CD1c-positive myeloid dendritic cell (primary cell): Measurements from ENCODE around the gene MYMX.
A peak's percentile ranks its signal among the peaks of the same experiment; 100 is the strongest.

Experiments
- DNase-seq: peaks from one replicate; pipeline ENCODE4 v3.0.0-alpha.2; 2016; ENCODE audit errors: extremely low spot score

Gene MYMX

DNA sequence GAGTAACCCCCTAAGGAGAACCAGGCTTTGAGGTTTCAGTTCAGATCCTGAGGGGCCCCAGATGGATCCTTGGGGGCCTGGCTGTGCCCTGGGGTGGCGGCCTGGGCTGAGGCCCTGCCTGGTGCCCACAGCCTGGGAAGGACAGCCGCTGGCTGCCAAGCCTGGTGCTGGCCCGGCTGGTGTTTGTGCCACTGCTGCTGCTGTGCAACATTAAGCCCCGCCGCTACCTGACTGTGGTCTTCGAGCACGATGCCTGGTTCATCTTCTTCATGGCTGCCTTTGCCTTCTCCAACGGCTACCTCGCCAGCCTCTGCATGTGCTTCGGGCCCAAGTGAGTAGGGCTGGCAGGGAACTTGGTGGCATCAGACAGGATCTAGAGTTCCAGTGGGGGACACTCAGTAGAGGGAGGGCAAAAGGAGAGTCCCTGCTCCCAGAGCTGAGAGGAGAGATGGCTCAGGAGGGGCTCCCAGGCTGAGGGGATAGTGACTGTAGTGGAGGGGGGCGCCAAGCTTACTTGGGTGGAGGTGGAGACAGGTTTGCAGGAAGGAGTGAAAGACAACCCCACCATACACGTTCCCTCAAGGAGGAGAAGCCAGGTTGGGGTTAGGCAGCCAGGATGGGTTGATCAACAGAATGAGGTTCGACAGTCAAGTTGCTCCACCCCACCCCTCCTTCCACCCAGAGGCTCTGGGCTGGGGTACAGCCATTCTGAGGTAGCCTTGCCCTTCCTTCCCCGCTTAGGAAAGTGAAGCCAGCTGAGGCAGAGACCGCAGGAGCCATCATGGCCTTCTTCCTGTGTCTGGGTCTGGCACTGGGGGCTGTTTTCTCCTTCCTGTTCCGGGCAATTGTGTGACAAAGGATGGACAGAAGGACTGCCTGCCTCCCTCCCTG, 16.2 kb downstream of the MYMX start:
- peak; percentile 21 for DNase-seq

DNA sequence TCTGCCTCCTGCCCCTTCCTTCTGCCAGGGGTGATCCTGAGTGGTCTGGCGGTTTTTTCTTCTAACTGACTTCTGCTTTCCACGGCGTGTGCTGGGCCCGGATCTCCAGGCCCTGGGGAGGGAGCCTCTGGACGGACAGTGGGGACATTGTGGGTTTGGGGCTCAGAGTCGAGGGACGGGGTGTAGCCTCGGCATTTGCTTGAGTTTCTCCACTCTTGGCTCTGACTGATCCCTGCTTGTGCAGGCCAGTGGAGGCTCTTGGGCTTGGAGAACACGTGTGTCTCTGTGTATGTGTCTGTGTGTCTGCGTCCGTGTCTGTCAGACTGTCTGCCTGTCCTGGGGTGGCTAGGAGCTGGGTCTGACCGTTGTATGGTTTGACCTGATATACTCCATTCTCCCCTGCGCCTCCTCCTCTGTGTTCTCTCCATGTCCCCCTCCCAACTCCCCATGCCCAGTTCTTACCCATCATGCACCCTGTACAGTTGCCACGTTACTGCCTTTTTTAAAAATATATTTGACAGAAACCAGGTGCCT, 16.9 kb downstream of the MYMX start:
- no peak for DNase-seq

DNA sequence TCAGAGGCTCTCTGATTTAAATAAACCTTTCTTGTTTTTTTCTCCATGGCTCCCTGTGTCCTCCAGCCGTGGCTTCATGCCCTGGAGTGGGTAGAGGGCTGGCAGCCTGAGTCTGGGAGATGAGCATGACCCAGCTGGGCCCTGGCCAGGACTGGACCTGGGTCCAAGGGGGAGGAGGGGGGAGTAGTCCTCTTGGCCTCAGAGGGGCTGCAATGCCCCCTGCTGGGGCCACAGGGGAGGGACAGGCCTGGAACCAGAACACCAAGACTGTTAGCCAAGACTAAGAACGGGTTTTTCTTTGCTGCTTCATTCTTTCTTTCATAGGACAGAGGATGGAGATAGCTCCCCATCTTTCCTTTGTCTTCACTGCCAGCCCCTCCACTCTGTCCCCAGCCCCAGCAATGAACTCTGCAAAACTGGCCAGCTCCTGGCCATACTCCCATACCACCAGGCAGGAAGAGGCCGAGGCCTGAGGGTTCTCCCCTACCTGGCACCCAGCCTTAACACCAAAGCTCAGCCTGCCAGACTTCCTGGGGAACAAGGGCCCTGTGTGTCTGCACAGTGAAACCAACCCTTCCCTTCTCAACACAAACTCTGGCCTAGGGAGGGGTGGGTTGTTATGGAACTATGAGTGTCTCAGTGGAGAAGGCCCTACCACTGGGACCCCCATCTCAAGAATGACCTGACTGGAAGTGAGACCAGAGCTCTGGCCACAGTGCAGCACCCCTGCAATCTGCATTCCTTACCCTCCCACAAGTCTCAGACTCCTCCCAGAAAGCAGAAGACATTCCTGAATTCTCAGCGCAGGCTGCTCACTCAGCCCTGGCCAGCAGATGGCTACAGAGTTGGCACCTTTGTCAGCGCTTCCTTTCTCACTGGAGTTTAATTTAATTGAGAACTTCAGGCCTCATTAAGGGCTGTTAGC, 17.6 kb downstream of the MYMX start:
- DNase-seq, result peak; percentile 55

DNA sequence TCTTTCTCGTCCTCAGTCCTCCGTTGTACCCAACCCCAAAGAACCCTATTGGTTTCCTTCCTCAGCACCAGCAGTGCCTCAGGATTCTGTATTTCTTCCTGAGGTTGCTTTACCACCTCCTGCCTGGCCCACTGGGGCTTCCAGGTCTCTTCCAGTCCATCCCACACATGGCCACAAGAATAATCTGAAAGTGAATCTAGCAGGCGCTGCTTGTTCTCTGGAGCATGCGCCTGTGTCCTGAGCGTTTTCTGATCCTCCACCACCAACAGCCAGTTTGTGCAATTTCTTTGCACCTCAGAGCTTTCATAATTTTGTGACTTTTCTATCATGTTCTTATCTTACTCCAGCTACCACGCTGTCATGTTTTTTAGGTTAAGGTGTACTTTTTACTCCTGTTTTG, 18.5 kb downstream of the MYMX start:
- no peak for DNase-seq

DNA sequence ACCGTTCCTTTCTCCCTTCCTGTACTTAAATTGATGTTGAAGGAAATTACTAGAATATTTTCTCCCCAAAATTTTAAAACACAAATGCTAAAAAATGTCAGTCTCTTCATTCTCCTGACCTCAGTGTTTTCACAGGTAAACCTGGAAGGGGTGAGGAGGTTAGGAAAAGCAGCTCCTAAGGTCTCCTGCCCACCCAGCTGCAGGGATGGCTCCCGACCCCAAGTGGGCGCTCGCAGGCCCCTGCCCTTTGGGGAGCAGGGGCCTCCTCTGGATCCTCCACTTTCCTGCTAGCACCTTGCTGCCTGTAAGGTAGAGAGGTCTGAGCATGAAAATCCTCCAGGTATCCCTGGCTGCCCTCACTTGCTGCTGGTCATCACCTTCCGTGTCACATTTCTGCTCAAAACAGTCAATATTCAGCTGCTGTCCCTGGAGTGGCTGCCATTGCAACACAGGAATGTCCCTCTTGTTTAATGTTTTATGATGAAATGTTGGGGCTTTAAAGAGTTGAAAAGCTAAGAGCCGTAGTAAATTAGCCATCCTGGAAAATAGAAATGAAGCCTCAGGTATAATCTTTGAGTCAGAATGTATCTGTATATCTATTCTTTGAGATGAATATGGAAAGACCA, 19.3 kb downstream of the MYMX start:
- DNase-seq, result no peak

DNA sequence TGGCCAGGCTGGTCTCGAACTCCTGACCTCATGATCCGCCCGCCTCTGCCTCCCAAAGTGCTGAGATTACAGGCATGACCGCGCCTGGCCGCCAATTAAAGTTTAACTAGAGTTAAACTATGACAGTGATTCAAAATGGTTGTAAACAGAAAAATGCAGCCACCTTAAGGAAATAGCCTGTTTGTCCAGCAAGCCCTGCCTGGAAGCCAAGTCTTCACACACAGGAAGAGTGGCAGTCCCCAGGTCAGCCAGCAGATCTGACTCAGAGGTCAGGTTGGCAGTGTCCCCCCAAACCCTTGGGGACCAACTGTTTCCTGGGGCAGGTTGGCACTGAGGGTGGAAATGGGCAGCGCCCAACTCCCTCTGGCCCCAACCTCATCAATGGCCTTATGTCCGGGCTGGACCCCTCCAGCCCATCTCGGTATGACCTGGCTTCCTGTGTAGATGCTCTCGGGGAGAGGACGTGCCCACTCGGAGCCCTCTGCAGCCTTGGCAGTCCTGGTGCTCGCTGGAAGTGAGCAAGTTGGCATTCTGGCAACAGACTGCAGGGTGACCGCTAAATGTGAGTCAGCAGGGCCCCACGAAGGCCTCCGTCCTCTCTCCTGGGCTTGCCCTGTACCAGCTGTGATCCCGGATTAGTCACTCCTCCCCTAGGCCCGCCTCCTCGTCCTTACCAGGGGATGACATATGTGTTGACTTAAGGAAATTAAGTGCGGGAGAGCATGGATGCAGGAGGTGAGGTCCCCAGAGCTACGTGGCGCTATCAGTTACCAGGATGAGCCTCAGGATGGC, 20.5 kb downstream of the MYMX start:
- DNase-seq, result peak; percentile 92

DNA sequence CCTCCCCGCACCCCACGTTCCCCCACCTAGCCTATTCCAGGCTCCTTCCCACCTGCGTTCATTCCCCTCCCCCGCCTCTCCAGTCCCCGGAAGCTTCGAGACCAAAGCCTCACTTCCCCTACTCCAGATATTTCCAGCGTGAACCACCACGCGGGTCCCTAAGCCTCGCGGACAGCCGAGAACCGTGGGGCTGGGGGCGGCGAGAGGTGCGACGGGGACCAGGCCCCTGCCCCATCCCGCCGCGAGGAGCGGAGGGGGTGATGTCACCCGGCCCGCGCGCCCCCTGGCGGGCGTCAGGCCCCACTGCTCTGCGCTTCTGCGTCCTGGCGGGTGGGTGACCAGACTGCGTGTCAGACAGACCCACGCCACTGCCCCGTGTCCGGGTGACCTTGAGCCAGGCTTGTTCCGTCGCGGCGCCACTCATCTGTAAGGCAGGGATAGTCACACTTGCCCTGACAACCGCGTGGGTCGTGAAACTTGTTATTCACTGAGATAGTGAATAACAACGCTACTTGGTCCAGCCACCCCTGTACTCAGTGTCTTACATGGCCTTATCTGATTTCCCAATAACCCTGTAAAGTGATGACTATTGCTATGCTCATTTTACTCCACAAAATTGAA, 21.2 kb downstream of the MYMX start:
- peak; percentile 93 for DNase-seq

DNA sequence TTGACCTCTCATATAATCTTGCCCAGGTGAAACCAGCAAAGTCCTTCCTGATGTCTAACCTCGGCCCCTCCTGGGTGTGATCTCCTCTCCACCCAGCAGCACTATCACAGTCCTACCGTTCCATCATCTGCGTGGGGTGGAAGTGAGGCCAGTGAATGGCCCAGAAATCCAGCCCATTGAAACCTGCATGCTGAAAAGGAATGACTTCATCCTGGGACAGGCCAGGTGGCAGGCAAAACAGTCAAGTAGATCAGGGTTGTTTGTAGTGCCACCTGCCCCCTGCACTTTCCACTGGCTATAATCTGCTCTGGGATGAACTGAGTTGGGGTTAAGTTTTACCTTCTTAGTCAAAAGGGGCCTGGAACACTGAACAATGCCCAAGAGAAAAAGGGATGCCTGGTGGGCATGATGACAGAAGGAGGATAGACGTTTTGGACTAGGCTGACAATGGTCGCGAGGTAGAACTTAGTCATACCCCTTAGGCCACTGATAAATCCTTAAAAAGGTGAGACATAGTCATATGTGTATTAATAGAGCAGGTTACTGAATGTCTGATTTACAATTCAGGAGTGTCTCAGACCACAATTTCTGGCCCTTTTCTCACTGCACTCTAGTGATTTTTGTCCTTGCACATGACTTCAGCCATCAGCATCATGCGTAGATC, 22.1 kb downstream of the MYMX start:
- DNase-seq, result no peak

DNA sequence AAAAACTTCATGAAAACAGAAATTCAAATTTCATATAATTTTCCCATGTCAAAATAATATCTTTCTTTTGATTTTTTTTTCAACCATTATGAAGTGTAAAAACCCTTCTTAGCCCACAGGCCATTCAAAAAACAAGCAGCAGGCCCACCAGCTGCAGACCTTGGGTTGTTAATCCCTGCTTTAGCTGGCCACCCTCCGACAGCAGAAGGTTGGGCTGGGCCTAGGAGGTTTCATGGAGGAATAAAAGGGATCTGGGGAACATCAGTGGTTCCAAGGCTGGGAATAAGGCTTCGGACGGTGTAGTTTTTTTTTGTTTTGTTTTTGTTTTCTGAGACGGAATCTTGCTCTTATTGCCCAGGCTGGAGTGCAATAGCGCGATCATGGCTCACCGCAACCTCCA, 26.6 kb downstream of the MYMX start:
- no peak for DNase-seq

DNA sequence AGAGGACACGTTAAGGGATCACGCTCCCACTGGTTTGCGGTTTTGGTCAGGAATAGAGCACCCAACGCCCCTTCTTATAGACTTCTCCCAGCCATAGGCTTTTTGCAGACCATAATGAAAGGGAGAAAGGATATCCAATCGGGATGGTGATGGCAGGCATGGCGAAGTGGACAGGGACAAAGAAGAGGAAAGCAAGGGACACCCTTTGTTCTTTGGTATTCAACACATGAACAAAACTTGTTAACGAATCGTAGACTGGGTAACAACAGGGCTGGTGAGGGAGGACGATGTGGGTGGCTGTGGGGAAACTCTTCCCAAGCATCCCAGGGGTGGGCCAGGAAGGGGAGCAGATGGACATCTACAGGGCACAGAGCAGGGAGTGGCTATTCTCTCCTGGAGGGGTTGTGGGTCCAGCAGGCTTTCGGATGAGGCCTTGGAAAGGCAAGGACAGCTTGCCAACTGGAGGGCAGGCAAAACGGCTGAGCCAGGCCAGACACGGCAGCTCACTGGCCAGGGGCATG, 28.7 kb downstream of the MYMX start:
- no peak for DNase-seq

DNA sequence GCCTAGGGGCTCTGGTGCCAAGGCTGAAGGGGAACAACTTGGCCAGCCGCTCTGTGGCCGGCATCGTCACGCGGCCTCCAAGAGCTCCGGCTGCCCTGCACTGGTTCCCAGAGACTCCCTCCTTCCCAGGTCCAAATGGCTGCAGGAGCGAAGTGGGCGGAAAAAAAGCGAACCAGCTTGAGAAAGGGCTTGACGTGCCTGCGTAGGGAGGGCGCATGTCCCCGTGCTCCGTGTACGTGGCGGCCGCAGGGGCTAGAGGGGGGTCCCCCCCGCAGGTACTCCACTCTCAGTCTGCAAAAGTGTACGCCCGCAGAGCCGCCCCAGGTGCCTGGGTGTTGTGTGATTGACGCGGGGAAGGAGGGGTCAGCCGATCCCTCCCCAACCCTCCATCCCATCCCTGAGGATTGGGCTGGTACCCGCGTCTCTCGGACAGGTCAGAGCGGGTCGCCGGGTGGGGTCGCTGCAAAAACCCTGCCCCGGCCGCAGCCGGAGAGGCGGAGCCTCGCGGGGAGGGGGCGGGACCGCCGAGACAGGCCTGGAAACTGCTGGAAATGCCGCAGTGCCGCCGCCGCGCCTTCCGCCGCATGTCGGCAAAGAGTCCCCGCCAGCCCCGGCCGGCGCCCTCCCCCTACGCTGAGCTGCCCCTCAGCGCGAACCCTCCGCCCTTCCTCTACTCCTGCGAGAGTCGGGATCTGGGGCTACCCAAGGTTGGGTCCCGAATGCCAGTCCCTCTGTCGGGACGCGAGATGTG, 29.4 kb downstream of the MYMX start:
- peak; percentile 88 for DNase-seq

DNA sequence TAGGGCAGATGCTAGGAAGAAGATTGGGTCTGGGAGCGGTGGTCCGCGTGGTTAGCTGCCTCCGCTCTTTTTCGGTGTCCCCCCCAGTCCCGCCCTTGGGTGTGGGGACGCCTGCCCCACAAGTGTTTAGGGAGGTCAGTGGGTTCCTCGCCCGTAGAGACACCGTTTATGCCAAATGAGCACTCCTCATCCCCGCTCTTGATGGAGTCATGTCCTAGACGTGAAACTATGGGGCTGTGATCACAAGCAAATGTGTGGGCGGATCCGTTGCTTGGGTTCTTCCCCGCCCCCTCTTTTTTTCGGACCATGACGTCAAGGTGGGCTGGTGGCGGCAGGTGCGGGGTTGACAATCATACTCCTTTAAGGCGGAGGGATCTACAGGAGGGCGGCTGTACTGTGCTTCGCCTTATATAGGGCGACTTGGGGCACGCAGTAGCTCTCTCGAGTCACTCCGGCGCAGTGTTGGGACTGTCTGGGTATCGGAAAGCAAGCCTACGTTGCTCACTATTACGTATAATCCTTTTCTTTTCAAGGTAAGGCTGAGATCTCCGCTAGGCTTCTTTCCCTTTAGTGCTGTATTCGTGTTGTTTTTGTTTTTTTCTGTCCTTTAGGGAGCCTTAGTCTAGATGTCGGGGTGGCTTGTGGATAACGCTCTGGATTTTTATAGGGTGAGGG, 30.1 kb downstream of the MYMX start, which contains the start of gene HSP90AB1:
HSP90AB1 (plus strand) TSS at position 439 of the 675 bp plus-strand sequence. CDS start 1,529 bp downstream, outside the sequence.
- peak; percentile 98 for DNase-seq

DNA sequence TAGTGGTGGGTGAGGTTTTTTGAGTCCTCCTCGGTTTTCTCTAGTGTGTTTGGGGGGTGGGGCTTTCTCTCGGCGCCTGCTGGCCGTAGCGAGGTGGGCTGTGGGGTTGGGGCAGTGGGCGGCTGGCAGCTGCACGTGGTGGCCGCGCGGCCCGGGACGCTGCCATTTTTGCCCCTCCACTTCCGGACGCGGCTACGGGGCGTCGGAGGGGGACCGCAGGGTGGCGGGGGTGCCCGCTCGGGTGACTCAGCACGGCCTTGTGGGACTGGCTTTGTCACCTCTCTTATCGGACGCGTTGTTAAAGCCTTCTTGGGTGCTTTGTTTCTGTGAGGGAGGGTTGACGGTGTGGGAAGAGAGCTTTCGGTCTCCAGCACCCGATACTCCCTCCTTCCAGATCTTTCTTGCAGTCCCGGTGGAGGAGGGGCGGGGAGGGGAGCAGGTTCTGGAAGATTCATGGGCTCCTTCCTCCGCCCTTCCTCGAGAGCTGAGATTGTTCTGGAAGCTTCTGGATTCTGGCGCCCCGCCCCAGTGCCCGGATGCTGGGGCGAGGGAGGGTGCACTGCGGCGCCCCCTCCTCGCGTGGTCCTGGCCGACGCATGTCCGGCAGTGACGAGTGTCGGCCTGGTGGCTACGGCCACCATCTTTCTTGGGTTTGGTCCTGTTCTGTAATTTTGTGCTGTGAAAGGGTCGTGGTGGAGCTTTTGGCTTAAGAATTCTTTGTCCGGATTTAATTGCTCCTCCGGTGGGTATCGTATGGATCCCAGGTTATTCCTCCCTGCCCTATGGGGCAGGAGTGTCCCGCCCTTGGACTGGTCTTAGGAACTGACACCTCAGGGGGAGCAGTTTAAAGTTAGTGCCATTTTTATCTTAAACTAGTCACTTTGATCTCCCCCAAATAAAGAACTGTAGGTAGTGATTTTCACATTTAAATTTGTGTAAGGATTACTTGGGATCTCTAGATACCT, 30.9 kb downstream of the MYMX start:
- DNase-seq, result peak; percentile 91

DNA sequence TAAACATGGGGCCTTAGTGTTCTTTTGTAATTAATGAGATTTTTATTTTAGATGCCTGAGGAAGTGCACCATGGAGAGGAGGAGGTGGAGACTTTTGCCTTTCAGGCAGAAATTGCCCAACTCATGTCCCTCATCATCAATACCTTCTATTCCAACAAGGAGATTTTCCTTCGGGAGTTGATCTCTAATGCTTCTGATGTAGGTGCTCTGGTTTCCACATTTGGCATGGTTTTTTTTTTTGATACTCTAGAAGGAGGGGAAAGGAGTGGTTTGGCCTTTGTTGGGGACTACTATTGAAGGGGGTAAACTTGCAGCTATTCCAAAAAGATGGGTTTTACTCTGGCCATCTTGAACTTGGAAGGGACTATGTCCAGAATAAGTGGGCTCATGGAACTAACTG, 31.9 kb downstream of the MYMX start:
- no peak for DNase-seq

DNA sequence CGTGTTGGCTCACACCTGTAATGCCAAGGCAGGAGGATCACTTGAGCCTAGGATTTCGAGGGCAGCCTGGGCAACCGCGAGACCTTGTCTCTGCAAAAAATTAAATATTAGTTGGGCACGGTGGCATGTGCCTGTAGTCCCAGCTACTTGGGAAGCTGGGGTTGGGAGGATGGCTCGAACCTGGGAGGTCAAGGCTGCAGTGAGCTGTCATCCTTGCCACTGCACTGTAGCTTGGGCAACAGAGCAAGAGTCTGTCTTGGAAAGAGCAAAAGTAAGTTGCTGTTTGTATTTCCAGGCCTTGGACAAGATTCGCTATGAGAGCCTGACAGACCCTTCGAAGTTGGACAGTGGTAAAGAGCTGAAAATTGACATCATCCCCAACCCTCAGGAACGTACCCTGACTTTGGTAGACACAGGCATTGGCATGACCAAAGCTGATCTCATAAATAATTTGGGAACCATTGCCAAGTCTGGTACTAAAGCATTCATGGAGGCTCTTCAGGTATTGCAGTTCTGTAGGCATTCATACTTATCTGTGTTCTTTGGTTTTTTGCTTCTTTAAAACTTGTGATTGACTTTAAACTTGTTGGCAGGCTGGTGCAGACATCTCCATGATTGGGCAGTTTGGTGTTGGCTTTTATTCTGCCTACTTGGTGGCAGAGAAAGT, 32.5 kb downstream of the MYMX start:
- no peak for DNase-seq

DNA sequence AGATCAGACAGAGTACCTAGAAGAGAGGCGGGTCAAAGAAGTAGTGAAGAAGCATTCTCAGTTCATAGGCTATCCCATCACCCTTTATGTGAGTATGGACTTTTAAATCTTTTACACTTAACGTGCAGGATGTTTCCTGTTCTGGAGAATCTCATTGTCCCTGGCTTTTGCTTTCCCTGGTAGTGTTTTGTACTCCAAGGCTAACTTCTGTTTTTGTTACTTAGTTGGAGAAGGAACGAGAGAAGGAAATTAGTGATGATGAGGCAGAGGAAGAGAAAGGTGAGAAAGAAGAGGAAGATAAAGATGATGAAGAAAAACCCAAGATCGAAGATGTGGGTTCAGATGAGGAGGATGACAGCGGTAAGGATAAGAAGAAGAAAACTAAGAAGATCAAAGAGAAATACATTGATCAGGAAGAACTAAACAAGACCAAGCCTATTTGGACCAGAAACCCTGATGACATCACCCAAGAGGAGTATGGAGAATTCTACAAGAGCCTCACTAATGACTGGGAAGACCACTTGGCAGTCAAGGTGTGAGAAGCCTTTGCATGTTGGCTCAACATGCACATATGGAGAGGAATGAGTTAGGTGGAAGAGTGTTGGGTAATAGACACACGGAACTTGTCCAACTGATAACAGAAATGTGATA, 33.5 kb downstream of the MYMX start:
- no peak for DNase-seq
